ENCODE data around the gene POU5F1. TPM values are rescaled to one million over a fixed set of nuclear protein-coding genes. Genes with fewer than 3 reads are reported as not detected.
"Not testable (repeated sequence)": the region's sequence is repeated elsewhere in the genome, so short reads cannot be mapped to it uniquely, and the experiment has no call there.

POU5F1 gene
- total RNA-seq, 1 donor from 2014 or later = 1.0 TPM

GRCh38 chr6:31169858-31170599 lies 453 bp downstream of the POU5F1 start:
- DNase-seq (ENCODE audit: low spot score); intact Hi-C loops (cut with DNase I): not testable (repeated sequence)

GRCh38 chr6:31169123-31169857 lies 1.2 kb downstream of the POU5F1 start:
- intact Hi-C loops (cut with DNase I) = no loop called here
- no peak for DNase-seq (ENCODE audit: low spot score)

- intact Hi-C loops (cut with DNase I) = no loop called here
- DNase-seq (ENCODE audit: low spot score) = no peak
Observed at GRCh38 chr6:31168606-31169005, 1.9 kb downstream of the POU5F1 start.

GRCh38 chr6:31165986-31166385 lies 4.5 kb downstream of the POU5F1 start:
- intact Hi-C loops (cut with DNase I) = no loop called here
- no peak for DNase-seq (ENCODE audit: low spot score)

GRCh38 chr6:31165064-31165832 lies 5.2 kb downstream of the POU5F1 start:
- DNase-seq (ENCODE audit: low spot score); intact Hi-C loops (cut with DNase I): not testable (repeated sequence)

GRCh38 chr6:31164475-31165063 lies 5.9 kb downstream of the POU5F1 start:
- intact Hi-C loops (cut with DNase I) = not testable (repeated sequence)

GRCh38 chr6:31163922-31164321 lies 6.6 kb downstream of the POU5F1 start:
- intact Hi-C loops (cut with DNase I) = no loop called here
- DNase-seq (ENCODE audit: low spot score) = no peak

More at GRCh38 chr6:31164475-31165063, 5.9 kb downstream of the POU5F1 start:
- DNase-seq (ENCODE audit: low spot score) = not testable (repeated sequence)

- DNase-seq (ENCODE audit: low spot score) = no peak
- intact Hi-C loops (cut with DNase I) = no loop called here
Observed at GRCh38 chr6:31162463-31163165, 7.9 kb downstream of the POU5F1 start.

- DNase-seq (ENCODE audit: low spot score) = no peak
- intact Hi-C loops (cut with DNase I) = no loop called here
Observed at GRCh38 chr6:31161216-31162126, 9.0 kb downstream of the POU5F1 start.

GRCh38 chr6:31158863-31159855 lies 11.3 kb downstream of the POU5F1 start:
- no peak for DNase-seq (ENCODE audit: low spot score)
- intact Hi-C loops (cut with DNase I) = loop anchor here (2.0 kb wide), 1 partner anchor 32 kb away; no protein-coding TSS in a partner anchor

GRCh38 chr6:31158140-31158862 lies 12.2 kb downstream of the POU5F1 start, which contains the start of gene TCF19:
Gene TCF19 (plus strand): TSS chr6:31158589. CDS start chr6:31159470, 881 bp downstream.
- peak; percentile 100 for DNase-seq (ENCODE audit: low spot score)
- intact Hi-C loops (cut with DNase I) = loop anchor here (2.0 kb wide), 1 partner anchor 32 kb away; no protein-coding TSS in a partner anchor

- intact Hi-C loops (cut with DNase I) = loop anchor here (2.0 kb wide), 1 partner anchor 33 kb away; no protein-coding TSS in a partner anchor
- DNase-seq (ENCODE audit: low spot score) = no peak
Observed at GRCh38 chr6:31157513-31158139, 12.9 kb downstream of the POU5F1 start, which contains the start of gene CCHCR1. Gene CCHCR1 (minus strand): TSS chr6:31157802. CDS start chr6:31157600, 202 bp downstream.

- no peak for DNase-seq (ENCODE audit: low spot score)
- intact Hi-C loops (cut with DNase I) = no loop called here
Observed at GRCh38 chr6:31156641-31157040, 13.8 kb downstream of the POU5F1 start.

GRCh38 chr6:31154436-31154835 lies 16.0 kb downstream of the POU5F1 start:
- no peak for DNase-seq (ENCODE audit: low spot score)
- intact Hi-C loops (cut with DNase I) = no loop called here

- DNase-seq (ENCODE audit: low spot score) = no peak
- intact Hi-C loops (cut with DNase I) = no loop called here
Observed at GRCh38 chr6:31152781-31153180, 17.7 kb downstream of the POU5F1 start.

Measured in cardiac septum (tissue), 1 donor.